Osteocyte (in vitro differentiated cells): ENCODE results near the gene SFSWAP. TPM values are rescaled to one million over a fixed set of nuclear protein-coding genes. Genes with fewer than 3 reads are reported as not detected.

Experiments used
- DNase-seq: peaks from one replicate; pipeline ENCODE4 v3.0.0; 2021; ENCODE audit warnings: mixed read lengths; ENCODE audit not compliant: unreplicated experiment; ENCODE audit errors: extremely low spot score
- H3K27ac Mint-ChIP-seq: one replicate; pipeline ENCODE4 v1.8.0; 2021; ENCODE audit warnings: mild to moderate bottlenecking, mixed read lengths; ENCODE audit not compliant: unreplicated experiment
- H3K27me3 Mint-ChIP-seq: one replicate; pipeline ENCODE4 v1.8.0; 2021; ENCODE audit warnings: mixed read lengths; ENCODE audit not compliant: unreplicated experiment
- H3K36me3 Mint-ChIP-seq: one replicate; pipeline ENCODE4 v1.8.0; 2021; ENCODE audit warnings: mixed read lengths; ENCODE audit not compliant: unreplicated experiment
- H3K4me1 Mint-ChIP-seq: one replicate; pipeline ENCODE4 v1.8.0; 2021; ENCODE audit warnings: mixed read lengths; ENCODE audit not compliant: unreplicated experiment
- H3K4me3 Mint-ChIP-seq: one replicate; pipeline ENCODE4 v1.8.0; 2021; ENCODE audit warnings: mild to moderate bottlenecking, moderate library complexity, mixed read lengths; ENCODE audit not compliant: unreplicated experiment
- H3K9me3 Mint-ChIP-seq: one replicate; pipeline ENCODE4 v1.8.0; 2021; ENCODE audit warnings: mixed read lengths; ENCODE audit not compliant: unreplicated experiment
- CTCF ChIP-seq: fragments of 200-600 bp; sonication (generic); IDR thresholded peaks from 2 replicates; pipeline ENCODE4 v1.5.0; 2021; ENCODE audit warnings: antibody characterized with exemption, mild to moderate bottlenecking, moderate library complexity
- total RNA-seq: library from RNA; stranded (reverse); gene quantifications from 2 replicates; pipeline ENCODE4 v1.2.1, GENCODE V29; 2021

The SFSWAP gene
- total RNA-seq, 1 donor from 2014 or later, result 48.0 TPM

- no peaks in the 10 kb centered on the region for H3K9me3 Mint-ChIP-seq
- peaks cover 2% of the 10 kb centered on the region for H3K4me1 Mint-ChIP-seq
- H3K36me3 Mint-ChIP-seq, result peaks cover 65% of the 10 kb centered on the region
- DNase-seq, result no peak
- H3K4me3 Mint-ChIP-seq, result no peak overlapping the region
- no peak overlapping the region for H3K27ac Mint-ChIP-seq
- H3K27me3 Mint-ChIP-seq, result no peaks in the 10 kb centered on the region
- no peak for TF ChIP-seq CTCF
Measured at GRCh38 chr12:131754184-131754583, 43.3 kb downstream of the SFSWAP start.

- Mint-ChIP-seq H3K9me3 (no peaks in the 10 kb centered on the region), H3K4me1 (peaks cover 3% of the 10 kb centered on the region), H3K4me3 (no peak overlapping the region), H3K27me3 (no peaks in the 10 kb centered on the region), H3K27ac (no peak overlapping the region), H3K36me3 (peaks cover 64% of the 10 kb centered on the region)
- no peak for DNase-seq
- peak; percentile 45 for TF ChIP-seq CTCF
Measured at GRCh38 chr12:131755305-131756113, 44.6 kb downstream of the SFSWAP start.

GRCh38 chr12:131756441-131756840 lies 45.6 kb downstream of the SFSWAP start:
- no peak for DNase-seq
- no peak overlapping the region for H3K4me3 Mint-ChIP-seq
- H3K27ac Mint-ChIP-seq, result no peak overlapping the region
- no peaks in the 10 kb centered on the region for H3K27me3 Mint-ChIP-seq
- peaks cover 3% of the 10 kb centered on the region for H3K4me1 Mint-ChIP-seq
- TF ChIP-seq CTCF, result no peak
- H3K36me3 Mint-ChIP-seq, result peaks cover 64% of the 10 kb centered on the region
- no peaks in the 10 kb centered on the region for H3K9me3 Mint-ChIP-seq

- no peak for DNase-seq
- Mint-ChIP-seq H3K9me3 (no peaks in the 10 kb centered on the region), H3K27ac (no peak overlapping the region), H3K4me3 (no peak overlapping the region), H3K36me3 (peaks cover 68% of the 10 kb centered on the region), H3K4me1 (peaks cover 3% of the 10 kb centered on the region), H3K27me3 (no peaks in the 10 kb centered on the region)
- TF ChIP-seq CTCF, result no peak
Measured at GRCh38 chr12:131757111-131757510, 46.2 kb downstream of the SFSWAP start.

- H3K36me3 Mint-ChIP-seq, result peaks cover 66% of the 10 kb centered on the region
Measured at GRCh38 chr12:131758016-131758739, 47.3 kb downstream of the SFSWAP start.

More at GRCh38 chr12:131758016-131758739, 47.3 kb downstream of the SFSWAP start:
- peaks cover 3% of the 10 kb centered on the region for H3K4me1 Mint-ChIP-seq
- H3K27ac Mint-ChIP-seq, result peak overlapping the region; percentile 31
- no peak overlapping the region for H3K4me3 Mint-ChIP-seq
- TF ChIP-seq CTCF, result no peak
- no peaks in the 10 kb centered on the region for H3K27me3 Mint-ChIP-seq
- no peak for DNase-seq
- no peaks in the 10 kb centered on the region for H3K9me3 Mint-ChIP-seq
